SK-N-SH (cell line): ENCODE data around the gene TIMM17A. TPM values are rescaled to one million over a fixed set of nuclear protein-coding genes. Genes with fewer than 3 reads are reported as not detected.

Experiments
- CTCF ChIA-PET: fragments of 300-600, 350-600 bp; formaldehyde crosslinking; extraction: SDS; loops from one replicate; lab custom pipeline; 2021; lab: Yijun Ruan, JAX
- POLR2A ChIA-PET: fragments of 350-600 bp; sonication (Branson Sonifier 250); formaldehyde crosslinking; extraction: SDS; loops from one replicate; lab custom pipeline; 2020; ENCODE audit warnings: antibody characterized with exemption, inconsistent platforms; lab: Yijun Ruan, JAX
- DNase-seq: peaks from one replicate; pipeline ENCODE4 v3.0.0; 2012
- H2AFZ ChIP-seq: fragments of 200-600 bp; sonication (generic); 2 replicates; pipeline ENCODE4 v1.8.1; 2016; ENCODE audit warnings: antibody characterized with exemption, mild to moderate bottlenecking, low read depth
- H3F3A ChIP-seq: fragments of 200-600 bp; sonication (generic); replicated peaks from 2 replicates; pipeline ENCODE3; 2016; ENCODE audit warnings: antibody characterized with exemption, mild to moderate bottlenecking; ENCODE audit not compliant: insufficient read depth
- H3K27ac ChIP-seq, 2 experiments: fragments of 200-500 bp in 1 of 2; fragments of 200-600 bp in 1 of 2; sonication (Bioruptor generic) in 1 of 2; sonication (generic), shearing (Covaris generic) in 1 of 2; 2 replicates each; pipeline versions ENCODE4 v1.5.1 to v1.6.1; 2014 to 2016; ENCODE audit warnings: low read depth in 2 of 2, inconsistent platforms in 1 of 2, low read length in 1 of 2, mild to moderate bottlenecking in 1 of 2, mixed read lengths in 1 of 2
- H3K27me3 ChIP-seq: fragments of 200-600 bp; sonication (generic), shearing (Covaris generic); 2 replicates; pipeline ENCODE4 v1.6.1; 2016; ENCODE audit warnings: mixed run types; ENCODE audit not compliant: insufficient read depth
- H3K36me3 ChIP-seq, 2 experiments: fragments of 200-500 bp in 1 of 2; fragments of 200-600 bp in 1 of 2; sonication (Bioruptor generic) in 1 of 2; sonication (generic) in 1 of 2; replicated peaks in 1 of 2; 2 replicates each; pipeline versions ENCODE3 to v1.5.1; 2014 to 2016; ENCODE audit warnings: low read length in 1 of 2, mild to moderate bottlenecking in 1 of 2; ENCODE audit not compliant: insufficient read depth in 2 of 2, control insufficient read depth in 1 of 2
- H3K4me1 ChIP-seq, 2 experiments: fragments of 200-500 bp in 1 of 2; fragments of 200-600 bp in 1 of 2; sonication (Bioruptor generic) in 1 of 2; sonication (generic), shearing (Covaris generic) in 1 of 2; 2 replicates each; pipeline versions ENCODE4 v1.5.1 to v1.6.1; 2014 to 2016; ENCODE audit warnings: low read depth in 1 of 2, low read length in 1 of 2, mixed run types in 1 of 2; ENCODE audit not compliant: insufficient read depth in 2 of 2, control insufficient read depth in 1 of 2
- H3K4me2 ChIP-seq: fragments of 200-600 bp; sonication (generic), shearing (Covaris generic); 2 replicates; pipeline ENCODE4 v1.6.1; 2017; ENCODE audit warnings: mixed run types
- H3K4me3 ChIP-seq, 2 experiments: fragments of 200-500 bp in 1 of 2; fragments of 200-600 bp in 1 of 2; sonication (Bioruptor generic) in 1 of 2; sonication (generic), shearing (Covaris generic) in 1 of 2; 2 replicates each; pipeline versions ENCODE4 v1.5.1 to v1.8.1; 2014 to 2016; ENCODE audit warnings: low read depth in 2 of 2, inconsistent platforms in 1 of 2, low read length in 1 of 2, mild to moderate bottlenecking in 1 of 2, mixed read lengths in 1 of 2, moderate library complexity in 1 of 2
- H3K79me2 ChIP-seq: fragments of 200-600 bp; sonication (generic); 2 replicates; pipeline ENCODE4 v1.8.1; 2017; ENCODE audit warnings: mild to moderate bottlenecking; ENCODE audit not compliant: insufficient read depth
- H3K9ac ChIP-seq: fragments of 200-600 bp; sonication (generic); 2 replicates; pipeline ENCODE4 v1.6.1; 2017; ENCODE audit warnings: mixed run types
- H3K9me2 ChIP-seq: fragments of 200-600 bp; sonication (generic); 2 replicates; pipeline ENCODE4 v1.6.1; 2017; ENCODE audit warnings: mixed run types
- H3K9me3 ChIP-seq: fragments of 200-600 bp; sonication (generic); 2 replicates; pipeline ENCODE4 v1.6.1; 2017; ENCODE audit warnings: mixed run types, mild to moderate bottlenecking, moderate library complexity
- H4K20me1 ChIP-seq: fragments of 200-600 bp; sonication (generic); 2 replicates; pipeline ENCODE4 v1.6.1; 2017; ENCODE audit warnings: mild to moderate bottlenecking, mixed run types; ENCODE audit not compliant: insufficient read depth
- CTCF ChIP-seq: fragments of 200-600 bp; sonication (generic); IDR thresholded peaks from 2 replicates; pipeline ENCODE4 v1.6.1; 2017; ENCODE audit warnings: antibody characterized with exemption, mild to moderate bottlenecking, moderate library complexity
- EP300 ChIP-seq, 2 experiments: IDR thresholded peaks; 2 replicates each; pipeline versions ENCODE4 v1.4.0 to v1.6.1; 2012; ENCODE audit warnings: borderline replicate concordance in 1 of 2, low read depth in 1 of 2, low read length in 1 of 2
- FOSL2 ChIP-seq: IDR thresholded peaks from 2 replicates; pipeline ENCODE4 v1.4.0; 2012; ENCODE audit warnings: low read depth, mild to moderate bottlenecking, moderate library complexity, borderline replicate concordance
- FOXJ3 ChIP-seq: sonication (generic); formaldehyde crosslinking; IDR thresholded peaks from 2 replicates; pipeline ENCODE4 v1.5.1; 2020; ENCODE audit warnings: mild to moderate bottlenecking, missing genetic modification reagents
- FOXM1 ChIP-seq: IDR thresholded peaks from 2 replicates; pipeline ENCODE4 v1.4.0; 2012; ENCODE audit warnings: low read depth, mild to moderate bottlenecking
- IRF3 ChIP-seq: fragments of 150-350 bp; IDR thresholded peaks from 2 replicates; pipeline ENCODE4 v1.6.1; 2016; ENCODE audit warnings: mild to moderate bottlenecking, low read depth, low read length
- JUND ChIP-seq: IDR thresholded peaks from 2 replicates; pipeline ENCODE4 v1.4.0; 2012
- MXI1 ChIP-seq: IDR thresholded peaks from 2 replicates; pipeline ENCODE4 v1.6.1; 2012; ENCODE audit warnings: mild to moderate bottlenecking, low read depth, low read length, improper control_type of control experiment
- NFIC ChIP-seq: IDR thresholded peaks from 2 replicates; pipeline ENCODE4 v1.4.0; 2012; ENCODE audit warnings: borderline replicate concordance
- POLR2AphosphoS5 ChIP-seq: IDR thresholded peaks from 2 replicates; pipeline ENCODE4 v1.6.1; 2012; ENCODE audit warnings: low read depth, low read length
- RAD21 ChIP-seq: IDR thresholded peaks from 2 replicates; pipeline ENCODE4 v1.6.1; 2012; ENCODE audit warnings: mild to moderate bottlenecking, low read length
- RFX5 ChIP-seq: IDR thresholded peaks from 2 replicates; pipeline ENCODE4 v1.6.1; 2012; ENCODE audit warnings: mild to moderate bottlenecking, improper control_type of control experiment, low read length
- SMC3 ChIP-seq: IDR thresholded peaks from 2 replicates; pipeline ENCODE4 v1.6.1; 2012; ENCODE audit warnings: low read depth, low read length, improper control_type of control experiment
- TAF1 ChIP-seq: IDR thresholded peaks from 2 replicates; pipeline ENCODE4 v1.6.1; 2012; ENCODE audit warnings: low read depth, mild to moderate bottlenecking, low read length, moderate library complexity, borderline replicate concordance
- TEAD4 ChIP-seq: IDR thresholded peaks from 2 replicates; pipeline ENCODE4 v1.4.0; 2012; ENCODE audit warnings: mild to moderate bottlenecking, borderline replicate concordance; ENCODE audit not compliant: insufficient read depth
- USF2 ChIP-seq: fragments of 150-350 bp; IDR thresholded peaks from 2 replicates; pipeline ENCODE4 v1.6.1; 2017; ENCODE audit warnings: antibody characterized with exemption, low read length, low read depth, borderline replicate concordance
- ZBTB33 ChIP-seq: IDR thresholded peaks from 2 replicates; pipeline ENCODE4 v1.4.0; 2012; ENCODE audit warnings: low read depth, borderline replicate concordance
- WGBS: methylation state at CpG from one replicate; pipeline ENCODE4 v1.1.6; 2017; ENCODE audit warnings: low lambda C conversion rate; 5-methylcytosine and 5-hydroxymethylcytosine counted together
- polyA plus RNA-seq, 3 experiments: library from polyadenylated mRNA; depleted of rRNA; stranded (reverse); fragments of >200 nt; gene quantifications; 2 replicates each; pipeline ENCODE4 v1.2.3, GENCODE V29; 2012

The TIMM17A gene
- polyA plus RNA-seq, 1 of the 3 experiments (the other 2 are of a cell fraction), result 33.6 TPM

GRCh38 chr1:201918343-201918742, 37.0 kb upstream of the TIMM17A start:
- TF ChIP-seq RFX5 (no peak), FOSL2 (no peak), JUND (no peak), EP300 (IDR thresholded peaks at IDR 0.05; ENCODE audit: borderline replicate concordance in 1 of 2, low read depth in 1 of 2, low read length in 1 of 2) (no peak), NFIC (no peak), SMC3 (no peak), FOXJ3 (CRISPR knock-in tag) (no peak), TEAD4 (no peak)
- peaks cover 13% of the 10 kb centered on the region for H3F3A ChIP-seq
- no peaks in the 10 kb centered on the region for H3K27me3 ChIP-seq
- H4K20me1 ChIP-seq, result no peaks in the 10 kb centered on the region
- 87% methylated on average over 5 of the region's 5 CpGs for WGBS
- H2AFZ ChIP-seq, result no peak overlapping the region
- H3K27ac ChIP-seq, result peak overlapping the region in 1 of 2 experiments; percentile 81; a peak in 1 of 4 replicates
- H3K36me3 ChIP-seq, result no peaks in the 10 kb centered on the region
- no peaks in the 10 kb centered on the region for H3K9me3 ChIP-seq
- no peak overlapping the region for H3K9ac ChIP-seq
- POLR2A ChIA-PET, result no interaction called here
- no peak overlapping the region for H3K4me3 ChIP-seq
- DNase-seq, result no peak
- no peaks in the 10 kb centered on the region for H3K9me2 ChIP-seq
- peaks cover 16 to 18% of the 10 kb centered on the region in 2 experiments for H3K4me1 ChIP-seq
- CTCF ChIA-PET, result interaction anchor here (3.6 to 4.2 kb wide), 2 partner anchors 22 to 54 kb away, joined by 12 to 28 read pairs; no protein-coding TSS in a partner anchor
- no peaks in the 10 kb centered on the region for H3K79me2 ChIP-seq
- H3K4me2 ChIP-seq, result no peak overlapping the region

GRCh38 chr1:201921952-201922558, 33.2 kb upstream of the TIMM17A start:
- no peak overlapping the region for H3K4me3 ChIP-seq
- CTCF ChIA-PET, result no interaction called here
- H3K9me2 ChIP-seq, result no peaks in the 10 kb centered on the region
- no peaks in the 10 kb centered on the region for H4K20me1 ChIP-seq
- no peaks in the 10 kb centered on the region for H3K9me3 ChIP-seq
- TF ChIP-seq ZBTB33, result no peak
- TF ChIP-seq FOSL2, result no peak
- no peak for TF ChIP-seq FOXM1
- TF ChIP-seq TAF1, result no peak
- no peak for TF ChIP-seq MXI1
- no peak for TF ChIP-seq RAD21
- TF ChIP-seq POLR2AphosphoS5, result no peak
- TF ChIP-seq JUND, result no peak
- no peak for TF ChIP-seq SMC3
- no peak for TF ChIP-seq IRF3
- TF ChIP-seq TEAD4, result no peak
- TF ChIP-seq FOXJ3 (CRISPR knock-in tag), result no peak
- TF ChIP-seq USF2, result no peak
- no peak for TF ChIP-seq CTCF
- POLR2A ChIA-PET, result no interaction called here
- peaks cover 6% of the 10 kb centered on the region for H3F3A ChIP-seq
- H3K4me2 ChIP-seq, result no peak overlapping the region
- H3K27ac ChIP-seq, result no peak overlapping the region
- no peak overlapping the region for H2AFZ ChIP-seq
- no peaks in the 10 kb centered on the region for H3K27me3 ChIP-seq
- no peak for DNase-seq
- H3K36me3 ChIP-seq, result no peaks in the 10 kb centered on the region
- WGBS, result 87% methylated on average over 3 of the region's 3 CpGs
- no peak overlapping the region for H3K9ac ChIP-seq
- peaks cover 8 to 10% of the 10 kb centered on the region in 2 experiments for H3K4me1 ChIP-seq
- no peaks in the 10 kb centered on the region for H3K79me2 ChIP-seq
